Activated CD8-positive, alpha-beta memory T cell treated with anti-CD3 and anti-CD28 coated beads, Interleukin-2, amount 50 U/mL, for 48 hours (primary cell): ENCODE results near the gene ABCC4.

Experiments used
- DNase-seq: peaks from one replicate; pipeline ENCODE4 v3.0.0-alpha.2; 2020

ABCC4 gene, protein sequence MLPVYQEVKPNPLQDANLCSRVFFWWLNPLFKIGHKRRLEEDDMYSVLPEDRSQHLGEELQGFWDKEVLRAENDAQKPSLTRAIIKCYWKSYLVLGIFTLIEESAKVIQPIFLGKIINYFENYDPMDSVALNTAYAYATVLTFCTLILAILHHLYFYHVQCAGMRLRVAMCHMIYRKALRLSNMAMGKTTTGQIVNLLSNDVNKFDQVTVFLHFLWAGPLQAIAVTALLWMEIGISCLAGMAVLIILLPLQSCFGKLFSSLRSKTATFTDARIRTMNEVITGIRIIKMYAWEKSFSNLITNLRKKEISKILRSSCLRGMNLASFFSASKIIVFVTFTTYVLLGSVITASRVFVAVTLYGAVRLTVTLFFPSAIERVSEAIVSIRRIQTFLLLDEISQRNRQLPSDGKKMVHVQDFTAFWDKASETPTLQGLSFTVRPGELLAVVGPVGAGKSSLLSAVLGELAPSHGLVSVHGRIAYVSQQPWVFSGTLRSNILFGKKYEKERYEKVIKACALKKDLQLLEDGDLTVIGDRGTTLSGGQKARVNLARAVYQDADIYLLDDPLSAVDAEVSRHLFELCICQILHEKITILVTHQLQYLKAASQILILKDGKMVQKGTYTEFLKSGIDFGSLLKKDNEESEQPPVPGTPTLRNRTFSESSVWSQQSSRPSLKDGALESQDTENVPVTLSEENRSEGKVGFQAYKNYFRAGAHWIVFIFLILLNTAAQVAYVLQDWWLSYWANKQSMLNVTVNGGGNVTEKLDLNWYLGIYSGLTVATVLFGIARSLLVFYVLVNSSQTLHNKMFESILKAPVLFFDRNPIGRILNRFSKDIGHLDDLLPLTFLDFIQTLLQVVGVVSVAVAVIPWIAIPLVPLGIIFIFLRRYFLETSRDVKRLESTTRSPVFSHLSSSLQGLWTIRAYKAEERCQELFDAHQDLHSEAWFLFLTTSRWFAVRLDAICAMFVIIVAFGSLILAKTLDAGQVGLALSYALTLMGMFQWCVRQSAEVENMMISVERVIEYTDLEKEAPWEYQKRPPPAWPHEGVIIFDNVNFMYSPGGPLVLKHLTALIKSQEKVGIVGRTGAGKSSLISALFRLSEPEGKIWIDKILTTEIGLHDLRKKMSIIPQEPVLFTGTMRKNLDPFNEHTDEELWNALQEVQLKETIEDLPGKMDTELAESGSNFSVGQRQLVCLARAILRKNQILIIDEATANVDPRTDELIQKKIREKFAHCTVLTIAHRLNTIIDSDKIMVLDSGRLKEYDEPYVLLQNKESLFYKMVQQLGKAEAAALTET (N-terminal part only)

DNA sequence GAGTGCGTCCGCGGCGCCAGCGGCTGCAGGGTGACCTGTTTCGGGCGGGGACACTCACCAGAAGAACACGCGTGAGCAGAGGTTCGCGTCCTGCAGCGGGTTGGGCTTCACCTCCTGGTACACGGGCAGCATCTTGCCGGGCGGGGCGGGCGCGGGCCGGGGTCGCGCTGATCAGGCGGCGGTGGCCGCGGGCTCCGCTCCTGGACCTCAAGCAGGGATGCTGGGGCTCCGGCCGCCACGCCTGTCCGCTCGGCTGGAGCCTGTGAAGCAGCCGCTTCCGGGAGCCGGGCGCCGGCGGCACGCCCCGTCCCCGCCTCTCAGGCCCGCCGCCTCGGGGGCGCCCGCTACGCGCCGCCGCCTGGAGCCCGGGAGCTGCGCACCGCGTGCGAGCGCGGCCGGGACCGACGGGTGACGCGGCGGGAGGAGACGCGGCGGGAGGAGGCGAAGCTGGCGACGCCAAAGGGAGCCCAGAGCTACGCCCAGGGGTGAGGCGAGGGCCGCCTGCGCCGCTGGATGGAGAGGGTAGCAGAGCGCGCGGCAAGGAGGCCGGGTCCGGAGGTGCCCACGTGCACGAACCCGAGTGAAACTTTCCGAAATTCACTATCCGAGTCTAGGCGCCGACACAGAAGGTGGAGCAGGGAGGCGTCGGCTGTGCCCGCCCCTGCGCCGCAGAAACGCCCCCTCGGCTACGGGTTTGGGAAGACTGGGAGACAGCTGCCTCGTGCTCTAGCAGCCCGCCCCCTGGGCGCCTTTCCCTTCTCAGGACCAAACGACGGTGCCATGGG, at the start of gene ABCC4:
Gene ABCC4 (minus strand): TSS at position 269 of the 785 bp plus-strand sequence. CDS start 137 bp downstream, at position 132.
- DNase-seq: peak; percentile 82

DNA sequence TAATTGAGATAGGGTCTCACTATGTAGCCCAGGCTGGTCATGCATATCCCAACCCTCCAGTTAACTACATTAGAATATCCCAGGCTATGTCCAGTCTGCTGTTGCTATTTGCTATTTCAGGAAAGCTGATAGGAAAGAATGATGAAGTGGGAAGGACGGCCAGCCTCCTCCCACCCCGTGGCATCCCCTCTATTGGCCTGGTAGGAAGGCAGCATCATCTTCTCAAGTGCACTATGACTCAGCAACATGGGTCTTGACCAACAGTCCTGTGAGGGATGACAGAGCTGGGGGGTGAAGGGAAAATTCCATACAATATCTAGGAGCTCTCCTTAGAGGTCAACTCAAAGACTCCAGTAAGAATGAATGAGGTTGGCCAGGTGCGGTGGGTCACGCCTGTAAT, 48.0 kb upstream of the ABCC4 start:
- DNase-seq: no peak

DNA sequence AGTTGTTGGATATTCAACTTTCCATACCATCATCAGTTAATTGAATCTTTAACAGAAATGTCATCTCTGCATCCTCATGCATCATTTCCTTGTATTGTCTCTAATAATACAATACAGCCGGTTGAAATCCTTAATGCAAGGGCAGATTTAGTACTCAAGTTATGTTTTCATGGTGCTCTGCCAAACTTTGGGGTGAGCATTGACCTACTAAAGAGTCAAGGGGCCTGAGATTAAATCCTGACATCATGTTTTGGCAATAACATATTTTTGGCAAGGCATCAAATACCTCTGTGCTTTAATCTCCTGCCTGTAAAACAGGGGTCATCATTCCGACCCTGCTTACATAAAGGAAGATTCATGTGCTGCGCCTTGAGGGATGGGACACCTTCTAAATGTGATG, 42.7 kb upstream of the ABCC4 start:
- no peak for DNase-seq

DNA sequence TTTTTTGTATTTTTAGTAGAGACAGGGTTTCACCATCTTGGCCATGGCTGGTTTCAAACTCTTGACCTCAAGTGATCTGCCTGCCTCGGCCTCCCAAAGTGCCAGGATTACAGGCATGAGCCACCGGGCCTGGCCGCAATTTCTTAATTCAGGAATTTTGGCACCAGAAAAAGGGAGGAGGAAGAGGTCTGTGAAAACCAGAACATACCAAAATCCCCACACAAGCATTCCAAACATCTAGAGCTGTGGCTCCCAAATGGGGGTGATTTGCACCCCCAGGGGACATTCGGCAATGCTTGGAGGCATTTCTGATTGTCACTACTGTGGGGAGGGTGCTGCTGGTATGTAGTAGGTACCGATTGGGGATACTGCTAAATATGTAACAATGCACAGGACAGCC, 40.2 kb upstream of the ABCC4 start:
- DNase-seq: no peak

DNA sequence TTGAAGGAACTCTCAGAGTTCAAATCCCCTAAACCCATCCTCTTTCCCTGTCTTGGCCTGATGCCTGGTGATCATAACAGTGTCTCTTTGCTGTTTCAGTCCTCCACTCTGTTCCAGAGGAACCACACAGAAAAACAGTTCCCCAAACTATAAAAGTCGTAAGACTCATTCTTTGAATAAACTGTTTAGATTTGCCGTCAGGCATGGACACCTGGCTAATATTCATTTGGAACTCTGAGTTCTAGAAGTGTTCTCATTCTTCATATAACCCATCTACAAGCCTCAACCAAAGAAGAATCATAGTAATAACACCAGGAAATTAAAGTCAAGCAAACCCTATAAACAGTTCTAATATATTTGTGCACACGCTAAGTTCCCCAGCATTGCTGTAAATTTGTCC, 37.7 kb upstream of the ABCC4 start:
- DNase-seq: no peak

DNA sequence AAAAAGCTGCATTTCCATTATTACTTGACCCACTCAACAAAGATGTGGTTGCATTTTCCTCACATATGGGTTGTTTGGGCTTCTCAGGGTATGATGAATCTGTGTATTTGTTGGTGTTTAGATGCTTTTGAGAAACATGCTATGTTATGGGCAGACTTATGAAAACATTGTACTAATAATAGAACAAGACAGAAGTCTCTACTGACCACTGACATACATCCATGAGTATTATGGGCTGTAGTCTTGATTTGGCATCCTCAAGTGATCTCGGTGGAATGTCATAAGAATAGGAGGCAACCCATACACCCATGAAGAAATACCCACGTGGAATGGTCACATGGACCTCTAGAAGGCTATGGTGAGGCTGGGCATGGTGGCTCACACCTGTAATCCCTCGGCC, 36.3 kb upstream of the ABCC4 start:
- DNase-seq: no peak

DNA sequence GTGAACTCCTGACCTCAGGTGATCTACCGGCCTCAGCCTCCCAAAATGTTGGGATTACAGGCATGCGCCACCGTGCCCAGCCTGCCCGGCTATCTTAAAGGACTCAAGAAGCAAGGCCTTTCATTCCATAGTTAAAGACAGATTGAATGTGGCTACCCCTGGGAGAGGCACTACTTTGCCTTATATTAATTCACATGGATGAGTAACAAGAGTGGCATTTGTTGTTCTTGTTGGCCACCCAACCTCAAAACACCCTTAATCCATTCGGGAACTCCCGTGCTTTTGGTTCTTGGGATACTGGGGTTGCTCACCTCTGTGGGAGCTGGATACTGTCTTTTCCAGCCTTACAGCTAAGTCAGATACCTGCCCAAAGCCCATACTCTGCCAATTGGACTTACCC, 34.4 kb upstream of the ABCC4 start:
- no peak for DNase-seq

DNA sequence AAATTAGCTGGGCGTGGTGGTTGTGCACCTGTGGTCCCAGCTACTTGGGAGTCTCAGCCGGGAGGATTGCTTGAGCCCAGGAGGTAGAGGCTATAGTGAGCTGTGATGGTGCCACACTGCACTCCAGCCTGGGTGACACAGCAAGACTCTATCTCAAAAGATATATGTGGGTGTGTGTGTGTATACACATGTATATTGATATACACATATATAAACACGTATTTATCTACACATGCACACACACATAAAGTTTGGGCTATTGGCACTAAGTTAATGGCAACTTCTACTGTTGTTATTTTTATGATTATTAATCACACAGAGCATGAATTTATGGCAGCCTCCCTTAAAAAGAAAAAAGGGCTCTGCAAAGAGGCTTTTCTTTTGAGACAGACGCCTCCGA, 27.1 kb upstream of the ABCC4 start:
- no peak for DNase-seq

DNA sequence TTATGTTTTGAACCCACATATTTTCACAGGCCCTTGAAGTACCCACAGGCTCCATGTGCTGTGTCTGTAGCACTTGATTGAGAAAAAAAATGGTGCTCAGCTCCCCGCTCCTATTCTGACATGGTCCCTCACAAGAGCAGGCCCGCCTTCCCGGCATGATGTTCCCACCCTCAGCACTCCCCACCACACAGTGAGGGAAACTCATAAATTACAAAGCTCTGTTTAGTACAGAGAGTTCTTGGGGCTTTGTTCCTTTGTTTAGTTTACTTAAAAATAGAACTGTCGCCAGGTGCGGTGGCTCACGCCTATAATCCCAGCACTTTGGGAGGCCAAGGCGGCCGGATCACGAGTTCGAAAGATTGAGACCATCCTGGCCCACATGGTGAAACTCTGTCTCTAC, 25.9 kb upstream of the ABCC4 start:
- DNase-seq: no peak

DNA sequence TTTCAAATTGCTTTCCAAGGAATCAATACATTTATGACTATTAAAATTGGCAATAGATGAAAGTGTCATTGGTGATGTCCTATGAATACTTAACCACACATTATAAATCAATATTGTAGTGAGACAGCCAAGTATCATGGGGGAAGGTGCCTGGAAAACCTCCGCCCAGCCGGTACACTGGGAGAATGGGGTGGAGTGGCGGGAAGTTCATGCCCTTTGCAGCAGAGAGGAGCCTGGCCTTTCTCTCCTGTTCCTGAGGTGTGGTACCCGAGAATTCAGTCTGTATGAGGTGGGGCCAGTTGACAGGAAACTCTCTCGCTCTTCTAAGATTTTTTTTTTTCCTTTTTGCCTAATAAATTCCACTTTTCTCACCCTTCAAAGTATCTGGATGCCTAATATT, 25.4 kb upstream of the ABCC4 start:
- DNase-seq: no peak

DNA sequence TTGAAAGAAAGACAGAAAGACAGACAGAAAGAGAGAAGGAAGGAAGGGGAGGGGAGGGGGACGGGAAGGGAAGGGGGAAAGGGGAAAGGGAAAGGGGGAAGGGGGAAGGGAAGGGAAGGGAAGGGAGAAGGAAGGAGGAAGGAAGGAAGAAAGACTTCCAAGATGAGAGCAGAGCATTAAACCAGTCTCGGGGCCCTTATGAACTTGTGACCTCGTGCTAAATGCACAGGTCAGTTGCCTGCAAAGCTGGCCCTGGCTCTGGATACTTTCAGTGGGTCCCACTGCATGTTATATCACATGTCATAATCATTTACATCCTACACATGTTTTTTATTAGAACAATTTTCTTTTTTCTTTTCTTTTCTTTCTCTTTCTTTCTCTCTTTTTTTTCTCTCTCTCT, 24.2 kb upstream of the ABCC4 start:
- DNase-seq: no peak

DNA sequence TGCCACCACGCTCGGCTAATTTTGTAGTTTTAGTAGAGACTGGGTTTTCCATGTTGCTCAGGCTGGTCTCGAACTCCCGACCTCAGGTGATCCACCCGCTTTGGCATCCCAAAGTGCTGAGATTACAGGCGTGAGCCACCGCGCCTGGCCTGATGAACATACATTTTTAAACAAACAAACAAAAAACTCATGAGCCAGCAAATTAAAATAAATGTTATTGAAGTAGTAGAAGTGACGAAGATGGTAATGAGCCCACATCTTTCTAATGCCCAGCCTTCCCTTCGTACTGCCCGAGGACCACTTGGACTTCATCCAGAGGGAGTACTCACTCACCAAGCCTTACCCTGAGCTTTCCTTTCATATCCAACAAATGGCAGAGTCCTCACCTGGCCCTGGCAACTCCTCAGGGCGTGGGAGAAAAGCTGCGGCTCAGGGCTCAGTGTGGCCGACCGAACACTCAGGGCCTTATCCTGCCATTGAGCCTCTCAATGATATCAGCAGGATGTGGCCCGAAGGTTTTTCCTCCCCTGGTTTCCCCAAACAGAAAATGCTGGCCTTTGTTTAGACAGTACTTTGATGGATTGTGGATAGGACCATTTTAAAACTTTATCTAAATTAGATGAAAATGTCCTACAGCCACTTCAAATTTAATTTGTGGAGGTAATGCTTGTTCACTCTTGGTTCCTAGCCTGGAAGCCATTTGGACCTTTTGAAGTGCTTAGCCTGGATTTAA, 22.8 kb upstream of the ABCC4 start:
- no peak for DNase-seq

DNA sequence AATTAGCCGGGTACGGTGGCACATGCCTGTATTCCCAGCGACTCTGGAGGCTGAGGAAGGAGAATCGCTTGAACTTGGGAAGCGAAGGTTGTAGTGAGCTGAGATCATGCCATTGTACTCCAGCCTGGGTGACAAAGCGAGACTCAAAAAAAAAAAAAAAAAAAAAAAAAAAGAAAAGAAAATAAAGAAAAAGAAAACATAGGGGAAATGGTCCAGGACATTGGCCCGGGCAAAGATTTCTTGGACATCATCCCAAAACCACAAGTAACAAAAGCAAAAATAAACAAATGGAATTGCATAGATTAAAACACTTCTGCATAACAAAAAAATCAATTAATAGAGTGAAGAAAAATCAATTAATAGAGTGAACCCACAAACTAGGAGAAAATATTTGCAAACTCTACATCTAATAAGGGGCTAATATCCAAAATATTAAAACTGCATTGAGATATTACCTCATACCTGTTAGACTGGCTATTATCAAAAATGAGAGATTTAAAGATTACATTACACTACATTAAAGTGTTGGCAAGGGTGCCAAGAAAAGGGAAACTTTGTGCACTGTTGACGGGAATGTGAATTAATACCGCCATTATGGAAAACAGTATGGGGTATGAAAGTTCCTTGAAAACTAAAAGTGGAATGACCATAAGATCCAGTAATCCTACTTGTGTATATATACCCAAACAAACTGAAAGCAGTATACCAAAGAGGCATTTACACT, 18.5 kb upstream of the ABCC4 start:
- no peak for DNase-seq

DNA sequence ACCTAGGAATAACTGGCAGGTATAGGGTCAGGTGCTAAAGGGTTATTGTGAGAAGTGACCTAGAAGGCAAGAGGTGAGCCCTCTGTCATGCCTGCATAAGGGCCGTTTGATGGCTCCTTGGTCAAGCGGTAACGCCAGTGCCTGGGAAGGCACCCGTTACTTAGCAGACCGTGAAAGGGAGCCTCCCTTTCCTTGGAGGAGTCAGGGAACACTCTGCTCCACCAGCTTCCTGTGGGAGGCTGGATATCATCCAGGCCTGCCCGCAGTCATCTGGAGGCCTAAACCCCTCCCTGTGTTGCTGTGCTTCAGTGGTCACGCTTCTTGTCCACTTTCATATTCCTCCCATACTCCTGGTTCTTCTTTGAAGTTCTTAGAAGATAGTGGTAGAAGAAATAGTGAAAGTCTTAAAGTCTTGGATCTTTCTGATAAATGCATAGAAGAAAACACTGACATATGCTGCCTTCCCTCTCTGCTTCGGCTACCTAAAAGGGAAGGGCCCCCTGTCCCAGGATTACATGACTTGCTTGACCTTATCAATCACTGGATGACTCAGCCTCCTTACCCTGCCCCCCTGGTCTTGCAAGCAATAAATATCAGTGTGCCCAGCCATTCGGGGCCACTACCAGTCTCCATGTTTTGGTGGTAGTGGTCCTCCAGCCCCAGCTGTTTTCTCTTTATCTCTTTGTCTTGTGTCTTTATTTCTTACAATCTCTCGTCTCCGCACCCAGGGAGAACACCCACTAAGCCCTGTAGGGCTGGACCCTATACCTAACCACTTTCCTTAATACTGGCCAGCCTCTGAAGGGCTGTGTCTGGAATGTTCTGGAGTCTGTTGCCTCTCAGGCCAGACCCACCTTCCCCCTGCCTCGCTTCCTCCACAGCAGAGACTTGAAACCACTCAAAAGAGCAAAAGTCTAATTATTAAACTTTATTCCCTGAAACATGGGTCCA, 16.1 kb upstream of the ABCC4 start:
- DNase-seq: no peak

DNA sequence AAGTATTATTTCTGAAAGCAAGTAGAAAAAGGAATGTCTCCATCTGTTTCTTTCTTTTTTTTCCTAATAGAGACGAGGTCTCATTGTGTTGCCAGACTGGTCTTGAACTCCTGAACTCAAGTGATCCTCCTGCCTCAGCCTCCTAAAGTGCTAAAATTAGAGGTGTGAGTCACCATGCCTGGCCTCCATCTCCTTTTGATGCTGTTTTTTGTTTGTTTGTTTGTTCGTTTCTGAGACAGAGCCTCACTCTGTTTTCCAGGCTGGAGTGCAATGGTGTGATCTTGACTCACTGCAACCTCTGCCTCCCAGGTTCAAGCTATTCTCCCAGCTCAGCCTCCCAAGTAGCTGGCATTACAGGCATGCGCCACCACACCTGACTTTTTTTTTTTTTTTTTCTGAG, 14.5 kb upstream of the ABCC4 start:
- no peak for DNase-seq

DNA sequence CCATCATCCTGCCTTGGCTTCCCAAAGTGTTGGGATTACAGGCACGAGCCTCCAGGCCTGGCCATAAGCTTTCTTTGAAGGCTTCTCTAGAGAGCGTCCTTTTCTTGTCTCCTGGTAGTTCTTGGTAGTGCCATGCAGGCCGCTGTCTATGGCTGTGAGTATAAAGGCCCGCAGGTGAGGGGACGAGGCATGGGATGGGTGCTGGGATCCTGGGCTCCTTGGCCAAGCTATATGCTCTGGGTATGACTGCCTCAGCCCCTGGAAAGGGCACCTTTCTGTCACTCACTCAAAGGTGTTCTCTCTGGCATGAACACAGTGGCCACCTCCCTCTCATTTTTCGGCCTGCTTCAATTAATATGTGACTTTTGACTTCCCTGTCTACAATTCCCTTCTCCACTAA, 6.3 kb upstream of the ABCC4 start:
- DNase-seq: no peak

DNA sequence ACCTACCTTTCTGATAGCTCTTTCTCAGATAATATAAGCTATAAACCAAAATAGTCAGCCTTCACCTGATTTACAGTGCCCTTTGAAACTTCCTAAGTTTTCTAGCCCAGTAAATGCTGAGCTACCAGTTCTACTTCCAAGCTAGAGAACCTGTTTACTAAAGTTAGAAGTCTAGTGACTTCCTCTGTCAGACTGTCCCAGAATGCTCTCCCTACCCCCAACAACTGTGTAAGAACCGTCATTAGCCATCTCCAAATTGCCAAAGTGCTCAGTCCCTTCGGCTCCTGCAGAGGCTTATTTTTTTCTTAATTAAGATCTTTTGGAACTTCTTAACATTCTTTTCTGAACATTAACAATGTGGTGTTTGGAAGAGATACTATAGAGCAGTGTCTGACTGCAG, 3.2 kb upstream of the ABCC4 start:
- no peak for DNase-seq

DNA sequence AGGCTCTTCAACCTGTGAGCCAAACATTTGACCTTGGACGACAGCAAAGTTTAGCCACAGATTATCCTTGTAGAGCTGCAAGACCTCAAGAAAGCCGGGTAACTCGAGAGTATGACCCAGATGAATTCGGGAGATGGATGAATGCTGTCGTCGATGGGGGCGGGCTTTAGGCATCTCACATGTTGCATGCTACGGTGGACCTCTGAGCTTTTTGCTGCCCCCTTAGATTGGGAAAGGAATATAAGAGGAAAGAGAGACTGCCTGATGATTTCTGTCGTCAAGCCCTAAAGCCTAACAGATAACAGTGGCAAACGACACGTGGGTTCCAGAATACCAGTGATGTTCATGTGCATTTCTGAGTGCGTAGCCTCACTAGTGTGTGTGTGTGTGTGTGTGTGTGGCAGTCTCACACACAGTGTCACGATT, 730 bp upstream of the ABCC4 start:
- no peak for DNase-seq

DNA sequence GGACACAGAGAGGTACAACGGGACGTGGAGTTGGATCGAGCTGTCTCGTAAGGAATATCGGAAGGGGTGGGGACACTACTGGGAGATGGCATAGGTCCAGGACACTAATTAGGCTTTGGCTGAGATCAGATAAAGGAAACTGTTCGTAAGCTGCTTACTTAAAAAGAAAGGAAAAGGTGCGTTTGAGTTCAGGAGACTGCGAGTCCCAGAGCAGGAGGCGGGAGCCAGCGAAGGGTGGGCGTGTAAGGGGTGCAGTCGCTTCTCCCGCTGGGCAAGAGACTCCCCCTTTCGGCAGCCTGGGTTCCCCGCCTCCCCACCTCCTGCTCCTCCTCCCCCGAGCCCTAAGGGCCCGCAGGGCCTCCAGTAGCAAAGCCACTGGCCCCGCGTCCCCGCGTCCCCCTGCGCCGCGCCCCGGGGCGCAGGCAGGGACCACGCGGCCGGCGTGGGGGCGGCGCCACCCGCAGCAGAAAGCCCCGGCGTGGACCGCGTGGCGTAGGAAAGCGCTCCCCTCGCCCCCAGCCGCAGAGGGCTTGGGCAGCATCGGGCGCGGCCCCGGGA, 547 bp downstream of the ABCC4 start:
- DNase-seq: peak; percentile 72
